ENCODE results near the gene CLDN4. TPM values are rescaled to one million over a fixed set of nuclear protein-coding genes. Genes with fewer than 3 reads are reported as not detected.

Gene CLDN4
- total and polyA plus RNA-seq, 2 donors (not counting 3 experiments of a cell fraction or from before 2014, with no cell fraction given), result 0.13 to 0.15 TPM

DNA sequence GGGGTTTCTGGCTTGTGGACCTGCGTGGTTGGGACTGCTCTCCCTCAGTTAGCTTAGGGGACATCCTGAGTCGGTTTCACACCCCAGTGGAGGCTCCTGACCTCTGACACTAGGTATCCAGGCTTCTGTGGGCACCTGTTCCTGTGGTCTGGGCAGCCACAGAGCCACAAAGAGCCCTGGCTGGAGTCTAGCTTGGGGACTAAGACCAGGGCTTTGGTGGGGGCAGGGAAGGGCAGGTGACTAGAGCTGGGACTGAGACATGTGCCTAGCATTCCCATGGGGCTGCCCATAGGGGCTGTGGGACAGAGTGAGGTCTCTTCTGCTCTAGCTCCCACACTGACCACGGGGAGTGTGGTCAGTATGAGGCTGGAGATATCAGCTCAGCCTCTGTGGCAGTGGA lies 26.1 kb downstream of the CLDN4 start:
- no peaks in the 10 kb centered on the region for H3K36me3 ChIP-seq (ENCODE audit: control insufficient read depth in 2 of 2, extremely low read depth in 1 of 2, insufficient read depth in 2 of 2, low read length in 2 of 2)
- intact Hi-C loops (cut with micrococcal nuclease) (no loop called here), dilution Hi-C loops (cut with MboI; ENCODE audit: extremely low pct_ligation_motif_present, low sequenced_read_pairs) (no loop called here)
- no peak overlapping the region for H2AFZ ChIP-seq (ENCODE audit: low read depth, low read length)
- no peaks in the 10 kb centered on the region for H4K20me1 ChIP-seq (replicated peaks; ENCODE audit: control insufficient read depth, extremely low read depth, insufficient read depth, low read length)
- H3K9ac ChIP-seq (replicated peaks; ENCODE audit: extremely low read depth, insufficient read depth, low read length), result no peak overlapping the region
- H3K4me1 ChIP-seq (ENCODE audit: control insufficient read depth, extremely low read depth, insufficient read depth, low read length), result peaks cover 7% of the 10 kb centered on the region
- H3K9me3 ChIP-seq (replicated peaks; ENCODE audit: control insufficient read depth, insufficient read depth, low read length), result no peaks in the 10 kb centered on the region
- H3K27ac ChIP-seq (ENCODE audit: insufficient read depth, low read depth, low read length), result no peak overlapping the region
- POLR2A ChIA-PET, result no interaction called here
- H3K4me3 ChIP-seq (replicated peaks in 1 of 3; ENCODE audit: insufficient read depth in 1 of 3, low read depth in 1 of 3, low read length in 3 of 3), result no peak overlapping the region
- no peaks in the 10 kb centered on the region for H3K79me2 ChIP-seq (ENCODE audit: control insufficient read depth, insufficient read depth, low read length)
- H3K9me1 ChIP-seq (replicated peaks; ENCODE audit: control insufficient read depth, extremely low read depth, insufficient read depth, low read length), result no peaks in the 10 kb centered on the region
- no peak for FAIRE-seq
- no peak overlapping the region for H3K4me2 ChIP-seq (ENCODE audit: insufficient read depth, low read length)
- BruUV-seq (replicated peaks), result no TSS peak
- no peak for TF ChIP-seq MYC (IDR thresholded peaks at IDR 0.05; ENCODE audit: low read depth, low read length)
- TF ChIP-seq CTCF (IDR thresholded peaks at IDR 0.05; ENCODE audit: extremely low read depth in 1 of 2, insufficient read depth in 1 of 2, low read depth in 1 of 2, low read length in 2 of 2), result no peak
- no peaks in the 10 kb centered on the region for H3K27me3 ChIP-seq (ENCODE audit: control insufficient read depth in 2 of 2, insufficient read depth in 2 of 2, low read length in 2 of 2)
- no peak for DNase-seq (ENCODE audit: low read depth, low spot score)
- CTCF ChIA-PET, result interaction anchor here (0.9 to 4.0 kb wide), 13 partner anchors 9 to 250 kb away, joined by 3 to 110 read pairs (median 4); partner anchors contain the start of genes ABHD11 and METTL27

- Histone ChIP-seq H3K9me1 (replicated peaks; ENCODE audit: control insufficient read depth, extremely low read depth, insufficient read depth, low read length) (no peaks in the 10 kb centered on the region), H3K27ac (ENCODE audit: insufficient read depth, low read depth, low read length) (no peak overlapping the region), H3K9me3 (replicated peaks; ENCODE audit: control insufficient read depth, insufficient read depth, low read length) (no peaks in the 10 kb centered on the region), H3K4me2 (ENCODE audit: insufficient read depth, low read length) (no peak overlapping the region), H4K20me1 (replicated peaks; ENCODE audit: control insufficient read depth, extremely low read depth, insufficient read depth, low read length) (no peaks in the 10 kb centered on the region), H3K27me3 (ENCODE audit: control insufficient read depth in 2 of 2, insufficient read depth in 2 of 2, low read length in 2 of 2) (no peaks in the 10 kb centered on the region), H3K79me2 (ENCODE audit: control insufficient read depth, insufficient read depth, low read length) (no peaks in the 10 kb centered on the region), H3K9ac (replicated peaks; ENCODE audit: extremely low read depth, insufficient read depth, low read length) (no peak overlapping the region), H2AFZ (ENCODE audit: low read depth, low read length) (no peak overlapping the region), H3K36me3 (ENCODE audit: control insufficient read depth in 2 of 2, extremely low read depth in 1 of 2, insufficient read depth in 2 of 2, low read length in 2 of 2) (no peaks in the 10 kb centered on the region), H3K4me1 (ENCODE audit: control insufficient read depth, extremely low read depth, insufficient read depth, low read length) (peaks cover 2% of the 10 kb centered on the region), H3K4me3 (replicated peaks in 1 of 3; ENCODE audit: insufficient read depth in 1 of 3, low read depth in 1 of 3, low read length in 3 of 3) (no peak overlapping the region)
- DNase-seq (ENCODE audit: low read depth, low spot score) (no peak), FAIRE-seq (no peak)
- ChIA-PET POLR2A (interaction anchor here (0.7 kb wide), 1 partner anchor 298 kb away, joined by 3 read pairs; no protein-coding TSS in a partner anchor), CTCF (interaction anchor here (1.4 kb wide), 1 partner anchor 47 kb away, joined by 4 read pairs; no protein-coding TSS in a partner anchor)
- intact Hi-C loops (cut with micrococcal nuclease), result no loop called here
- dilution Hi-C loops (cut with MboI; ENCODE audit: extremely low pct_ligation_motif_present, low sequenced_read_pairs), result no loop called here
- no TSS peak for BruUV-seq (replicated peaks)
- TF ChIP-seq CTCF (IDR thresholded peaks at IDR 0.05; ENCODE audit: extremely low read depth in 1 of 2, insufficient read depth in 1 of 2, low read depth in 1 of 2, low read length in 2 of 2), result no peak
- no peak for TF ChIP-seq POLR2AphosphoS5 (IDR thresholded peaks at IDR 0.05; ENCODE audit: insufficient read depth, low read depth, low read length)
- no peak for TF ChIP-seq FOS (IDR thresholded peaks at IDR 0.05; ENCODE audit: borderline replicate concordance, insufficient read depth, low read length)
- no peak for TF ChIP-seq MYC (IDR thresholded peaks at IDR 0.05; ENCODE audit: low read depth, low read length)
- TF ChIP-seq JUN (IDR thresholded peaks at IDR 0.05; ENCODE audit: borderline replicate concordance, insufficient read depth, insufficient read length, low read depth), result no peak
- no peak for TF ChIP-seq GATA2 (IDR thresholded peaks at IDR 0.05; ENCODE audit: insufficient read depth, insufficient read length, low read depth, low read length)
- no peak for TF ChIP-seq POLR2A (IDR thresholded peaks at IDR 0.05; ENCODE audit: low read depth, low read length)
- TF ChIP-seq EZH2 (IDR thresholded peaks at IDR 0.05; ENCODE audit: borderline replicate concordance, low read depth, low read length, severe bottlenecking), result no peak
- TF ChIP-seq, protein P1, sequence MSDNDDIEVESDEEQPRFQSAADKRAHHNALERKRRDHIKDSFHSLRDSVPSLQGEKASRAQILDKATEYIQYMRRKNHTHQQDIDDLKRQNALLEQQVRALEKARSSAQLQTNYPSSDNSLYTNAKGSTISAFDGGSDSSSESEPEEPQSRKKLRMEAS (IDR thresholded peaks at IDR 0.05; ENCODE audit: insufficient read depth, insufficient read length), result no peak
Observed at GRCh38 chr7:73858807-73859206, 28.0 kb downstream of the CLDN4 start.
